H9 (cell line): ENCODE measurements around the gene NLN. TPM values are rescaled to one million over a fixed set of nuclear protein-coding genes. Genes with fewer than 3 reads are reported as not detected.

Experiments
- DNase-seq: peaks from one replicate; pipeline ENCODE4 v3.0.0-alpha.2; 2017
- H2AFZ ChIP-seq: one replicate; pipeline ENCODE4 v1.6.1; 2013; ENCODE audit warnings: mild to moderate bottlenecking, low read length, control low read depth, moderate library complexity
- H2AK5ac ChIP-seq: 2 replicates; pipeline ENCODE4 v1.6.1; 2013; ENCODE audit warnings: low read length, control low read depth, mixed read lengths; ENCODE audit not compliant: insufficient read length
- H2BK120ac ChIP-seq: one replicate; pipeline ENCODE4 v1.6.1; 2013; ENCODE audit warnings: low read depth, mild to moderate bottlenecking, low read length, control low read depth, inconsistent platforms; ENCODE audit not compliant: poor library complexity, severe bottlenecking
- H2BK12ac ChIP-seq: 2 replicates; pipeline ENCODE4 v1.6.1; 2013; ENCODE audit warnings: low read length, control low read depth, mixed read lengths, low read depth; ENCODE audit not compliant: insufficient read length
- H2BK15ac ChIP-seq: 2 replicates; pipeline ENCODE4 v1.6.1; 2013; ENCODE audit warnings: low read depth, low read length, control low read depth
- H2BK20ac ChIP-seq: one replicate; pipeline ENCODE4 v1.6.1; 2013; ENCODE audit warnings: low read depth, mild to moderate bottlenecking, low read length, control low read depth, inconsistent platforms; ENCODE audit not compliant: poor library complexity, severe bottlenecking
- H2BK5ac ChIP-seq: 2 replicates; pipeline ENCODE4 v1.6.1; 2013; ENCODE audit warnings: low read length, control low read depth, mixed read lengths; ENCODE audit not compliant: insufficient read length
- H3K14ac ChIP-seq: 2 replicates; pipeline ENCODE4 v1.6.1; 2013; ENCODE audit warnings: low read length, control low read depth; ENCODE audit not compliant: insufficient read depth
- H3K18ac ChIP-seq: 2 replicates; pipeline ENCODE4 v1.6.1; 2013; ENCODE audit warnings: low read depth, mild to moderate bottlenecking, mixed read lengths, low read length, control low read depth; ENCODE audit not compliant: insufficient read length
- H3K23ac ChIP-seq: 2 replicates; pipeline ENCODE4 v1.6.1; 2013; ENCODE audit warnings: low read length, control low read depth, mixed read lengths, low read depth; ENCODE audit not compliant: insufficient read length
- H3K23me2 ChIP-seq: 2 replicates; pipeline ENCODE4 v1.6.1; 2013; ENCODE audit warnings: low read depth, mild to moderate bottlenecking, mixed read lengths, low read length, control low read depth; ENCODE audit not compliant: insufficient read length, poor library complexity, severe bottlenecking
- H3K27ac ChIP-seq: 2 replicates; pipeline ENCODE4 v1.5.1; 2013; ENCODE audit warnings: low read length, control low read depth, mixed read lengths, low read depth; ENCODE audit not compliant: insufficient read length
- H3K27me3 ChIP-seq: 2 replicates; pipeline ENCODE4 v1.6.1; 2013; ENCODE audit warnings: low read length, control low read depth, inconsistent platforms; ENCODE audit not compliant: insufficient read depth
- H3K4ac ChIP-seq: 2 replicates; pipeline ENCODE4 v1.6.1; 2013; ENCODE audit warnings: low read depth, mild to moderate bottlenecking, control low read depth, inconsistent platforms, low read length, moderate library complexity
- H3K4me1 ChIP-seq: 2 replicates; pipeline ENCODE4 v1.6.1; 2013; ENCODE audit warnings: low read length, control low read depth, inconsistent platforms; ENCODE audit not compliant: insufficient read depth
- H3K4me2 ChIP-seq: 2 replicates; pipeline ENCODE4 v1.6.1; 2013; ENCODE audit warnings: low read length, control low read depth, mixed read lengths; ENCODE audit not compliant: insufficient read length, insufficient read depth
- H3K56ac ChIP-seq: 2 replicates; pipeline ENCODE4 v1.6.1; 2013; ENCODE audit warnings: low read depth, mild to moderate bottlenecking, mixed read lengths, low read length, control low read depth; ENCODE audit not compliant: insufficient read length
- H3K79me1 ChIP-seq: 2 replicates; pipeline ENCODE4 v1.6.1; 2013; ENCODE audit warnings: low read depth, mild to moderate bottlenecking, moderate library complexity, low read length, control low read depth, inconsistent platforms; ENCODE audit not compliant: insufficient read depth, poor library complexity, severe bottlenecking
- H3K79me2 ChIP-seq: 2 replicates; pipeline ENCODE4 v1.6.1; 2013; ENCODE audit warnings: low read length, control low read depth, inconsistent platforms; ENCODE audit not compliant: insufficient read depth
- H3K9ac ChIP-seq: 2 replicates; pipeline ENCODE4 v1.6.1; 2013; ENCODE audit warnings: low read length, control low read depth, mixed read lengths; ENCODE audit not compliant: insufficient read length; ENCODE audit errors: extremely low read depth
- H3K9me3 ChIP-seq: one replicate; pipeline ENCODE4 v1.6.1; 2013; ENCODE audit warnings: low read depth, low read length, inconsistent platforms; ENCODE audit not compliant: control insufficient read depth
- H3T11ph ChIP-seq: one replicate; pipeline ENCODE4 v1.6.1; 2013; ENCODE audit warnings: mild to moderate bottlenecking, low read length, control low read depth, inconsistent platforms
- H4K20me1 ChIP-seq: one replicate; pipeline ENCODE4 v1.6.1; 2013; ENCODE audit not compliant: control insufficient read depth, insufficient read length, insufficient read depth
- H4K5ac ChIP-seq: 2 replicates; pipeline ENCODE4 v1.6.1; 2013; ENCODE audit warnings: low read depth, mild to moderate bottlenecking, mixed read lengths, low read length, control low read depth; ENCODE audit not compliant: insufficient read length
- H4K8ac ChIP-seq: replicated peaks from 2 replicates; pipeline ENCODE4 v1.6.1; 2013; ENCODE audit warnings: low read length, control low read depth, mixed read lengths, low read depth; ENCODE audit not compliant: insufficient read length
- H4K91ac ChIP-seq: 2 replicates; pipeline ENCODE4 v1.6.1; 2013; ENCODE audit warnings: low read depth, mild to moderate bottlenecking, moderate library complexity, mixed read lengths, low read length, control low read depth; ENCODE audit not compliant: insufficient read length
- H3K27ac Mint-ChIP-seq, 3 experiments: 2 replicates in 2 of 3; 3 replicates in 1 of 3; pipeline ENCODE4 v1.8.0; 2020 to 2021; ENCODE audit warnings: mixed read lengths in 3 of 3, mild to moderate bottlenecking in 1 of 3, moderate library complexity in 1 of 3
- H3K27me3 Mint-ChIP-seq: 2 replicates; pipeline ENCODE4 v1.8.0; 2021; ENCODE audit warnings: low read depth, mild to moderate bottlenecking, moderate library complexity, mixed read lengths
- H3K36me3 Mint-ChIP-seq, 3 experiments: 2 replicates in 2 of 3; 3 replicates in 1 of 3; pipeline ENCODE4 v1.8.0; 2020 to 2021; ENCODE audit warnings: low read depth in 3 of 3, mixed read lengths in 3 of 3; ENCODE audit not compliant: insufficient read depth in 1 of 3
- H3K4me1 Mint-ChIP-seq, 2 experiments: 2 replicates each; pipeline ENCODE4 v1.8.0; 2020; ENCODE audit warnings: mixed read lengths in 2 of 2
- H3K4me3 Mint-ChIP-seq, 2 experiments: 2 replicates in 1 of 2; 3 replicates in 1 of 2; pipeline ENCODE4 v1.8.0; 2020 to 2021; ENCODE audit warnings: mild to moderate bottlenecking in 2 of 2, mixed read lengths in 2 of 2, moderate library complexity in 1 of 2
- H3K9me3 Mint-ChIP-seq, 2 experiments: 2 replicates in 1 of 2; 3 replicates in 1 of 2; pipeline ENCODE4 v1.8.0; 2020; ENCODE audit warnings: mild to moderate bottlenecking in 2 of 2, mixed read lengths in 2 of 2, moderate library complexity in 1 of 2
- WGBS: extraction: QIAGEN DNeasy Blood & Tissue Kit; methylation state at CpG from one replicate; pipeline ENCODE4 v1.1.7; 2013; ENCODE audit warnings: missing lambda C conversion rate, low lambda C conversion rate, mixed read lengths; ENCODE audit not compliant: insufficient read length; ENCODE audit errors: extremely low coverage; 5-methylcytosine and 5-hydroxymethylcytosine counted together
- total RNA-seq: library from RNA; stranded (reverse); gene quantifications from 2 replicates; pipeline ENCODE4 v1.2.1, GENCODE V29; 2021
- TF ChIP-seq, protein P1 (sequence below): fragments of 200-600 bp; sonication (generic); conservative IDR thresholded peaks from 3 replicates; pipeline ENCODE4 v1.8.0; 2021; ENCODE audit warnings: antibody characterized with exemption, mild to moderate bottlenecking

Gene NLN
- total RNA-seq, 1 experiment from 2014 or later = 137 TPM

DNA sequence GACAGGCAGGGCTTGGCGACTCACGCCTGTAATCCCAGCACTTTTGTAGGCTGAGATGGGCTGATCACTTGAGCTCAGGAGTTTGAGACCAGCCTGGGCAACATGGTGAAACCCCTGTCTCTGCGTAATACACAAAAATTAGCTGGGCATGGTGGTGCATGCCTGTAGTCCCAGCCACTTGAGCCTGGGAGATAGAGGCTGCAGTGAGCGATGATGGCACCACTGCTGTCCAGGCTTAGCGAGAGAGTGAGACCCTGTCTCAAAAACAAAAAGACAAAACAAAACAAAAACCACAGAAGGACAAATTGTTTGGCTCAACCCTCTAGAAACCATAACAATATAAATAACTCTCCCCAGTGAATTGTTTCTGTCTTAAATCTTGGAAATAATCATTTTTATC lies 111.8 kb downstream of the NLN start:
- no peak overlapping the region for H4K91ac ChIP-seq
- H3K4me1 ChIP-seq = no peaks in the 10 kb centered on the region; the same call in 1 of the 2 replicates
- H3K79me1 ChIP-seq = no peaks in the 10 kb centered on the region
- H3K4me3 Mint-ChIP-seq = no peak overlapping the region
- no peak overlapping the region for H3K56ac ChIP-seq
- no peak overlapping the region for H2BK15ac ChIP-seq
- H2AK5ac ChIP-seq = no peak overlapping the region
- H2BK20ac ChIP-seq = no peak overlapping the region
- no peak overlapping the region for H2AFZ ChIP-seq
- H4K8ac ChIP-seq = no peak overlapping the region
- H3K36me3 Mint-ChIP-seq = no peaks in the 10 kb centered on the region
- H3K23me2 ChIP-seq = no peaks in the 10 kb centered on the region
- TF ChIP-seq, protein P1, sequence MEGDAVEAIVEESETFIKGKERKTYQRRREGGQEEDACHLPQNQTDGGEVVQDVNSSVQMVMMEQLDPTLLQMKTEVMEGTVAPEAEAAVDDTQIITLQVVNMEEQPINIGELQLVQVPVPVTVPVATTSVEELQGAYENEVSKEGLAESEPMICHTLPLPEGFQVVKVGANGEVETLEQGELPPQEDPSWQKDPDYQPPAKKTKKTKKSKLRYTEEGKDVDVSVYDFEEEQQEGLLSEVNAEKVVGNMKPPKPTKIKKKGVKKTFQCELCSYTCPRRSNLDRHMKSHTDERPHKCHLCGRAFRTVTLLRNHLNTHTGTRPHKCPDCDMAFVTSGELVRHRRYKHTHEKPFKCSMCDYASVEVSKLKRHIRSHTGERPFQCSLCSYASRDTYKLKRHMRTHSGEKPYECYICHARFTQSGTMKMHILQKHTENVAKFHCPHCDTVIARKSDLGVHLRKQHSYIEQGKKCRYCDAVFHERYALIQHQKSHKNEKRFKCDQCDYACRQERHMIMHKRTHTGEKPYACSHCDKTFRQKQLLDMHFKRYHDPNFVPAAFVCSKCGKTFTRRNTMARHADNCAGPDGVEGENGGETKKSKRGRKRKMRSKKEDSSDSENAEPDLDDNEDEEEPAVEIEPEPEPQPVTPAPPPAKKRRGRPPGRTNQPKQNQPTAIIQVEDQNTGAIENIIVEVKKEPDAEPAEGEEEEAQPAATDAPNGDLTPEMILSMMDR = no peak
- no peaks in the 10 kb centered on the region for H3K27me3 Mint-ChIP-seq
- H3T11ph ChIP-seq = no peak overlapping the region
- no peak overlapping the region for H3K18ac ChIP-seq
- H4K5ac ChIP-seq = no peak overlapping the region
- H3K9ac ChIP-seq = no peak overlapping the region
- H4K20me1 ChIP-seq = no peaks in the 10 kb centered on the region
- H3K14ac ChIP-seq = no peak overlapping the region
- no CpG with 5 or more reads among the region's 5 CpGs for WGBS
- H3K4ac ChIP-seq = no peak overlapping the region
- no peak overlapping the region for H3K27ac ChIP-seq
- H3K79me2 ChIP-seq = no peaks in the 10 kb centered on the region
- H3K27me3 ChIP-seq = no peaks in the 10 kb centered on the region
- H2BK12ac ChIP-seq = no peak overlapping the region
- H3K23ac ChIP-seq = no peak overlapping the region
- H3K27ac Mint-ChIP-seq = no peak overlapping the region; a peak in 1 of 7 replicates
- no peaks in the 10 kb centered on the region for H3K9me3 Mint-ChIP-seq
- DNase-seq = no peak
- H2BK5ac ChIP-seq = no peak overlapping the region
- H3K4me1 Mint-ChIP-seq = peaks cover 12 to 14% of the 10 kb centered on the region in 2 experiments
- no peak overlapping the region for H3K4me2 ChIP-seq
- H2BK120ac ChIP-seq = no peak overlapping the region
- no peaks in the 10 kb centered on the region for H3K9me3 ChIP-seq
